Keratinocyte (primary cell): ENCODE data around the gene TMEM115. TPM values are rescaled to one million over a fixed set of nuclear protein-coding genes. Genes with fewer than 3 reads are reported as not detected.

Source experiments
- DNase-seq: peaks from one replicate; pipeline ENCODE4 v3.0.0-alpha.2; 2011; ENCODE audit warnings: low read depth, missing footprints, low spot score
- FAIRE-seq: peaks from 2 replicates; lab custom pipeline; 2011; peaks lifted over from hg19 to GRCh38; lab: Jason Lieb, UNC
- H2AFZ ChIP-seq: 2 replicates; pipeline ENCODE4 v1.6.0; 2012; ENCODE audit warnings: low read length, control low read depth, inconsistent platforms; ENCODE audit not compliant: control insufficient read depth
- H3K27ac ChIP-seq: 2 replicates; pipeline ENCODE4 v1.5.1; 2011; ENCODE audit warnings: low read length; ENCODE audit not compliant: control insufficient read depth, insufficient read depth
- H3K27me3 ChIP-seq: 3 replicates; pipeline ENCODE4 v1.6.0; 2011; ENCODE audit warnings: low read length; ENCODE audit not compliant: control insufficient read depth, insufficient read depth; ENCODE audit errors: extremely low read depth
- H3K36me3 ChIP-seq, 2 experiments: 2 replicates in 1 of 2; 3 replicates in 1 of 2; pipeline ENCODE4 v1.5.1; 2011; ENCODE audit warnings: low read length in 2 of 2, mild to moderate bottlenecking in 1 of 2; ENCODE audit not compliant: control insufficient read depth in 2 of 2, insufficient read depth in 2 of 2; ENCODE audit errors: extremely low read depth in 1 of 2
- H3K4me1 ChIP-seq: 3 replicates; pipeline ENCODE4 v1.5.1; 2011; ENCODE audit warnings: low read length; ENCODE audit not compliant: control insufficient read depth, insufficient read depth; ENCODE audit errors: extremely low read depth
- H3K4me2 ChIP-seq: 3 replicates; pipeline ENCODE4 v1.6.0; 2011; ENCODE audit warnings: low read depth, low read length; ENCODE audit not compliant: control insufficient read depth, insufficient read depth; ENCODE audit errors: extremely low read depth
- H3K4me3 ChIP-seq, 3 experiments: fragments of 200-600 bp in 1 of 3; sonication (generic) in 1 of 3; 2 replicates in 2 of 3; 3 replicates in 1 of 3; pipeline ENCODE4 v1.5.1; 2011 to 2016; ENCODE audit warnings: low read length in 3 of 3, mild to moderate bottlenecking in 3 of 3, control low read depth in 2 of 3, inconsistent platforms in 1 of 3, low read depth in 1 of 3, mixed read lengths in 1 of 3, mixed run types in 1 of 3, moderate library complexity in 1 of 3; ENCODE audit not compliant: control insufficient read depth in 2 of 3, insufficient read depth in 2 of 3; ENCODE audit errors: extremely low read depth in 1 of 3
- H3K79me2 ChIP-seq: 2 replicates; pipeline ENCODE4 v1.6.0; 2012; ENCODE audit warnings: low read length; ENCODE audit not compliant: control insufficient read depth, insufficient read depth
- H3K9ac ChIP-seq: 3 replicates; pipeline ENCODE4 v1.6.0; 2011; ENCODE audit warnings: low read length; ENCODE audit not compliant: control insufficient read depth, insufficient read depth; ENCODE audit errors: extremely low read depth
- H3K9me1 ChIP-seq: 3 replicates; pipeline ENCODE4 v1.6.0; 2011; ENCODE audit warnings: low read length; ENCODE audit not compliant: control insufficient read depth, insufficient read depth; ENCODE audit errors: extremely low read depth
- H3K9me3 ChIP-seq: 2 replicates; pipeline ENCODE4 v1.5.1; 2012; ENCODE audit warnings: low read depth, low read length; ENCODE audit not compliant: control insufficient read depth
- H4K20me1 ChIP-seq: 3 replicates; pipeline ENCODE4 v1.6.0; 2011; ENCODE audit warnings: low read length; ENCODE audit not compliant: control insufficient read depth, insufficient read depth; ENCODE audit errors: extremely low read depth
- CTCF ChIP-seq, 3 experiments: IDR thresholded peaks in 1 of 3; conservative IDR thresholded peaks in 1 of 3; optimal IDR thresholded peaks in 1 of 3; 2 replicates in 2 of 3; 3 replicates in 1 of 3; pipeline versions ENCODE3 to v1.5.1; 2011; ENCODE audit warnings: low read length in 3 of 3, mild to moderate bottlenecking in 3 of 3, moderate library complexity in 2 of 3, control low read depth in 1 of 3, inconsistent platforms in 1 of 3; ENCODE audit not compliant: insufficient read depth in 2 of 3; ENCODE audit errors: extremely low read depth in 1 of 3
- EZH2 ChIP-seq: IDR thresholded peaks from one replicate; pipeline ENCODE4 v1.6.1; 2012; ENCODE audit warnings: inconsistent platforms, mild to moderate bottlenecking, low read length, moderate library complexity
- dilution Hi-C: fragments of 300-500 bp; cut with MboI; formaldehyde crosslinking; loops from one replicate; pipeline ENCODE4 v1.7.0; 2020; ENCODE audit warnings: low sequenced_read_pairs; ENCODE audit not compliant: extremely low pct_ligation_motif_present
- polyA plus RNA-seq, 5 experiments: library from polyadenylated mRNA; depleted of rRNA in 3 of 5; stranded (reverse) in 3 of 5; stranded (forward) in 1 of 5; unstranded in 1 of 5; fragments of >200 nt; gene quantifications; 1 replicate in 1 of 5; 2 replicates in 3 of 5; 3 replicates in 1 of 5; pipeline versions ENCODE4 v1.2.1 to v1.2.3, GENCODE V29; 2011 to 2012; ENCODE audit warnings: missing spikeins in 2 of 5, low read depth in 1 of 5, low replicate concordance in 1 of 5

TMEM115 gene
- polyA plus RNA-seq, 1 donor (not counting 4 experiments of a cell fraction or from before 2014, with no cell fraction given): 22.4 TPM

DNA sequence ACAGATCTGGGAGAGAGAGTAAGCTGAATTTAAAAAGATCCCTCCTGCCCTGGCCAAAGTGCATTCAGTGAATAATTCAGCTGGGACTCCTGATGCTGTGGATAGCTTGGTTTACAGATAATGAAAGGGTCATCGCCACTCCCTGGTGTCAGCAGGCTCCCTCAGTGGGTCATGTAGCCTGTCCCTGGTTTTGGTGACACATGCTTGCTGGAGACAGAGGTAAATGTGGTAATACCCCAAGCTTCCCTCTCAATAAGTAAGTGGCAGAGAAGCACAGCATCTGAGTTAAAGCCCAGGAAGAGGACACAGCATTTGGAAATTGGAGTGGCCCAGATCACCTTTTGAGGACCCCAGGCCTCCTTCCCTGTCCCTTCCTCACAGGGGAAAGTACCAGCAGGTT lies 1.8 kb downstream of the TMEM115 start:
- Histone ChIP-seq H3K27me3 (no peaks in the 10 kb centered on the region), H3K27ac (no peak overlapping the region), H3K4me1 (peaks cover 28% of the 10 kb centered on the region), H3K9me3 (no peaks in the 10 kb centered on the region), H3K9ac (peak overlapping the region; percentile 93), H3K79me2 (peaks cover 48% of the 10 kb centered on the region), H4K20me1 (peaks cover 6% of the 10 kb centered on the region), H3K4me3 (peak overlapping the region; percentile 78 to 88 (median 86)), H3K36me3 (peaks cover 26 to 27% of the 10 kb centered on the region in 2 experiments), H3K9me1 (peaks cover 2% of the 10 kb centered on the region), H3K4me2 (peak overlapping the region; percentile 88), H2AFZ (no peak overlapping the region)
- dilution Hi-C loops: no loop called here
- TF ChIP-seq CTCF (optimal IDR thresholded peaks at IDR 0.05 in 1 of 3, IDR thresholded peaks at IDR 0.05 in 1 of 3, conservative IDR thresholded peaks at IDR 0.05 in 1 of 3; ENCODE audit: extremely low read depth in 1 of 3, insufficient read depth in 2 of 3, low read length in 3 of 3): no peak
- no peak for TF ChIP-seq EZH2
- FAIRE-seq (no peak), DNase-seq (no peak)

GRCh38 chr3:50356553-50356952 lies 2.8 kb downstream of the TMEM115 start:
- no peak for DNase-seq
- peaks cover 53% of the 10 kb centered on the region for H3K79me2 ChIP-seq
- no peak overlapping the region for H3K9ac ChIP-seq
- peaks cover 31% of the 10 kb centered on the region for H3K4me1 ChIP-seq
- peaks cover 2% of the 10 kb centered on the region for H3K9me1 ChIP-seq
- peak overlapping the region; percentile 78 to 88 (median 86) for H3K4me3 ChIP-seq
- H2AFZ ChIP-seq: no peak overlapping the region
- H3K27ac ChIP-seq: no peak overlapping the region
- TF ChIP-seq EZH2: no peak
- TF ChIP-seq CTCF (optimal IDR thresholded peaks at IDR 0.05 in 1 of 3, IDR thresholded peaks at IDR 0.05 in 1 of 3, conservative IDR thresholded peaks at IDR 0.05 in 1 of 3; ENCODE audit: extremely low read depth in 1 of 3, insufficient read depth in 2 of 3, low read length in 3 of 3): no peak
- no peaks in the 10 kb centered on the region for H3K9me3 ChIP-seq
- peaks cover 26 to 29% of the 10 kb centered on the region in 2 experiments for H3K36me3 ChIP-seq
- H3K4me2 ChIP-seq: peak overlapping the region; percentile 88
- H4K20me1 ChIP-seq: peaks cover 6% of the 10 kb centered on the region
- H3K27me3 ChIP-seq: no peaks in the 10 kb centered on the region
- dilution Hi-C loops: no loop called here
- no peak for FAIRE-seq
